H1 (cell line): ENCODE results near the gene SLC25A4. TPM values are rescaled to one million over a fixed set of nuclear protein-coding genes. Genes with fewer than 3 reads are reported as not detected.

Source experiments
- CTCF ChIA-PET: fragments of 300-600 bp; sonication (Branson Sonifier 250); formaldehyde crosslinking; loops from one replicate; lab custom pipeline; 2021; ENCODE audit not compliant: partially characterized antibody; lab: Charles Lee
- POLR2A ChIA-PET: fragments of 300-600 bp; sonication (Branson Sonifier 250); formaldehyde crosslinking; loops from one replicate; lab custom pipeline; 2021; ENCODE audit warnings: inconsistent platforms; ENCODE audit not compliant: partially characterized antibody; lab: Charles Lee
- DNase-seq, 2 experiments: peaks; one replicate each; pipeline versions ENCODE4 v3.0.0 to v3.0.0-alpha.2; 2010 to 2022; ENCODE audit warnings: low spot score in 2 of 2, low read depth in 1 of 2, mixed read lengths in 1 of 2
- FAIRE-seq: peaks from 2 replicates; lab custom pipeline; 2011; peaks lifted over from hg19 to GRCh38; lab: Jason Lieb, UNC
- H2AFZ ChIP-seq: 2 replicates; pipeline ENCODE4 v1.8.1; 2012; ENCODE audit warnings: low read length, inconsistent platforms
- H2AK5ac ChIP-seq: 2 replicates; pipeline ENCODE4 v1.6.1; 2013; ENCODE audit warnings: low read depth, low read length
- H2BK120ac ChIP-seq: replicated peaks from 2 replicates; pipeline ENCODE3; 2013; ENCODE audit warnings: low read depth, low read length, inconsistent platforms
- H2BK12ac ChIP-seq: 2 replicates; pipeline ENCODE4 v1.6.1; 2013; ENCODE audit warnings: low read depth, low read length
- H2BK15ac ChIP-seq: 2 replicates; pipeline ENCODE4 v1.6.1; 2013; ENCODE audit warnings: low read length
- H2BK20ac ChIP-seq: 2 replicates; pipeline ENCODE4 v1.6.1; 2013; ENCODE audit warnings: low read length
- H2BK5ac ChIP-seq: 2 replicates; pipeline ENCODE4 v1.6.1; 2013; ENCODE audit warnings: low read depth, low read length
- H3K14ac ChIP-seq: 2 replicates; pipeline ENCODE4 v1.6.1; 2013; ENCODE audit warnings: inconsistent platforms; ENCODE audit not compliant: insufficient read length
- H3K18ac ChIP-seq: 2 replicates; pipeline ENCODE4 v1.6.1; 2013; ENCODE audit warnings: low read length; ENCODE audit errors: extremely low read depth
- H3K23ac ChIP-seq: 2 replicates; pipeline ENCODE4 v1.6.1; 2013; ENCODE audit warnings: inconsistent platforms; ENCODE audit not compliant: insufficient read length
- H3K23me2 ChIP-seq: 2 replicates; pipeline ENCODE4 v1.6.1; 2013; ENCODE audit warnings: low read depth, low read length
- H3K27ac ChIP-seq: 2 replicates; pipeline ENCODE4 v1.6.1; 2011; ENCODE audit warnings: low read depth, low read length, inconsistent platforms
- H3K27me3 ChIP-seq, 4 experiments: replicated peaks in 1 of 4; 1 replicate in 1 of 4; 2 replicates in 3 of 4; pipeline versions ENCODE4 v1.6.1 to v1.8.1; 2011 to 2013; ENCODE audit warnings: low read length in 3 of 4, mild to moderate bottlenecking in 3 of 4, inconsistent platforms in 2 of 4, mixed read lengths in 2 of 4, moderate library complexity in 1 of 4; ENCODE audit not compliant: control insufficient read depth in 3 of 4, insufficient read depth in 3 of 4; ENCODE audit errors: extremely low read depth in 1 of 4
- H3K36me3 ChIP-seq, 4 experiments: 2 replicates each; pipeline versions ENCODE4 v1.6.1 to v1.8.1; 2011 to 2013; ENCODE audit warnings: mild to moderate bottlenecking in 4 of 4, low read length in 3 of 4, moderate library complexity in 2 of 4, control low read depth in 1 of 4, inconsistent platforms in 1 of 4; ENCODE audit not compliant: insufficient read depth in 4 of 4, control insufficient read depth in 2 of 4
- H3K4ac ChIP-seq: replicated peaks from 2 replicates; pipeline ENCODE3; 2013; ENCODE audit warnings: low read length, low read depth, mixed read lengths, inconsistent platforms; ENCODE audit not compliant: insufficient read length
- H3K4me1 ChIP-seq, 4 experiments: replicated peaks in 1 of 4; 1 replicate in 1 of 4; 2 replicates in 3 of 4; pipeline versions ENCODE4 v1.6.1 to v1.8.1; 2011 to 2013; ENCODE audit warnings: low read length in 3 of 4, inconsistent platforms in 2 of 4, mixed read lengths in 1 of 4; ENCODE audit not compliant: insufficient read depth in 4 of 4, control insufficient read depth in 3 of 4
- H3K4me2 ChIP-seq, 2 experiments: 2 replicates each; pipeline versions ENCODE4 v1.6.1 to v1.8.1; 2011 to 2013; ENCODE audit warnings: low read depth in 2 of 2, low read length in 2 of 2, control low read depth in 1 of 2, inconsistent platforms in 1 of 2, mild to moderate bottlenecking in 1 of 2; ENCODE audit not compliant: insufficient read depth in 1 of 2
- H3K4me3 ChIP-seq, 4 experiments: fragments of 200-600, 300-600 bp in 1 of 4; sonication (generic), shearing (Covaris generic), sonication (Bioruptor Twin) in 1 of 4; 2 replicates each; pipeline versions ENCODE4 v1.5.1 to v1.8.1; 2011 to 2016; ENCODE audit warnings: low read length in 4 of 4, low read depth in 3 of 4, control low read depth in 2 of 4, inconsistent platforms in 2 of 4, mild to moderate bottlenecking in 2 of 4, mixed read lengths in 1 of 4, moderate library complexity in 1 of 4; ENCODE audit not compliant: insufficient read depth in 2 of 4; ENCODE audit errors: extremely low read depth in 1 of 4
- H3K56ac ChIP-seq: replicated peaks from 2 replicates; pipeline ENCODE3; 2013; ENCODE audit warnings: low read depth, mild to moderate bottlenecking, mixed read lengths, low read length, inconsistent platforms; ENCODE audit not compliant: insufficient read length
- H3K79me1 ChIP-seq: 2 replicates; pipeline ENCODE4 v1.6.1; 2013; ENCODE audit warnings: low read depth, low read length, control low read depth
- H3K79me2 ChIP-seq, 2 experiments: 2 replicates each; pipeline versions ENCODE4 v1.6.1 to v1.8.1; 2012 to 2013; ENCODE audit warnings: low read length in 2 of 2, mild to moderate bottlenecking in 2 of 2, inconsistent platforms in 1 of 2; ENCODE audit not compliant: insufficient read depth in 2 of 2, control insufficient read depth in 1 of 2
- H3K9ac ChIP-seq, 4 experiments: replicated peaks in 1 of 4; 1 replicate in 1 of 4; 2 replicates in 3 of 4; pipeline versions ENCODE4 v1.6.1 to v1.8.1; 2011 to 2013; ENCODE audit warnings: low read depth in 3 of 4, low read length in 3 of 4, control low read depth in 2 of 4, mild to moderate bottlenecking in 2 of 4, moderate library complexity in 2 of 4, inconsistent platforms in 1 of 4; ENCODE audit errors: extremely low read depth in 1 of 4
- H3K9me3 ChIP-seq, 2 experiments: 2 replicates each; pipeline versions ENCODE4 v1.6.1 to v1.8.1; 2012 to 2013; ENCODE audit warnings: mild to moderate bottlenecking in 2 of 2, moderate library complexity in 2 of 2, control low read depth in 1 of 2, inconsistent platforms in 1 of 2, low read depth in 1 of 2, low read length in 1 of 2, mixed read lengths in 1 of 2; ENCODE audit not compliant: insufficient read depth in 2 of 2
- H4K20me1 ChIP-seq, 2 experiments: replicated peaks in 1 of 2; 2 replicates each; pipeline versions ENCODE3 to v1.8.1; 2011 to 2013; ENCODE audit warnings: inconsistent platforms in 2 of 2, low read length in 2 of 2, mild to moderate bottlenecking in 1 of 2; ENCODE audit not compliant: insufficient read depth in 2 of 2, control insufficient read depth in 1 of 2
- H4K5ac ChIP-seq: 2 replicates; pipeline ENCODE4 v1.6.1; 2013; ENCODE audit warnings: low read length, low read depth, mixed read lengths, inconsistent platforms; ENCODE audit not compliant: insufficient read length
- H4K8ac ChIP-seq: 2 replicates; pipeline ENCODE4 v1.8.0; 2013; ENCODE audit warnings: mild to moderate bottlenecking, moderate library complexity, low read length, inconsistent platforms; ENCODE audit not compliant: insufficient read depth; ENCODE audit errors: extremely low read depth
- H4K91ac ChIP-seq: replicated peaks from 2 replicates; pipeline ENCODE3; 2013; ENCODE audit warnings: low read length, mixed read lengths, inconsistent platforms; ENCODE audit not compliant: insufficient read length
- BRCA1 ChIP-seq: IDR thresholded peaks from 2 replicates; pipeline ENCODE4 v1.6.1; 2012; ENCODE audit warnings: low read depth, low read length, improper control_type of control experiment
- CBX8 ChIP-seq: fragments of 300-800, 300-1000 bp; sonication (generic); IDR thresholded peaks from 2 replicates; pipeline ENCODE4 v1.7.1; 2016; ENCODE audit warnings: low read depth, low read length, borderline replicate concordance
- CHD2 ChIP-seq: IDR thresholded peaks from 2 replicates; pipeline ENCODE4 v1.6.1; 2012; ENCODE audit warnings: low read length, improper control_type of control experiment
- EP300 ChIP-seq, 2 experiments: IDR thresholded peaks; 1 replicate in 1 of 2; 2 replicates in 1 of 2; pipeline ENCODE4 v1.6.1; 2011 to 2012; ENCODE audit warnings: low read depth in 2 of 2, low read length in 2 of 2, mild to moderate bottlenecking in 2 of 2, borderline replicate concordance in 1 of 2, inconsistent platforms in 1 of 2, moderate library complexity in 1 of 2
- HDAC2 ChIP-seq, 2 experiments: fragments of 300-600 bp in 1 of 2; sonication (generic) in 1 of 2; IDR thresholded peaks; 2 replicates each; pipeline ENCODE4 v1.6.1; 2011 to 2012; ENCODE audit warnings: low read depth in 2 of 2, low read length in 2 of 2, mild to moderate bottlenecking in 2 of 2, moderate library complexity in 2 of 2, borderline replicate concordance in 1 of 2, inconsistent platforms in 1 of 2
- HDAC6 ChIP-seq: IDR thresholded peaks from one replicate; pipeline ENCODE4 v1.7.1; 2012; ENCODE audit warnings: low read depth, mild to moderate bottlenecking, inconsistent platforms, low read length, moderate library complexity
- POLR2A ChIP-seq, 2 experiments: IDR thresholded peaks; 1 replicate in 1 of 2; 2 replicates in 1 of 2; pipeline ENCODE4 v1.6.1; 2011; ENCODE audit warnings: low read depth in 2 of 2, low read length in 2 of 2, mild to moderate bottlenecking in 2 of 2; ENCODE audit errors: control extremely low read depth in 1 of 2
- SP1 ChIP-seq: IDR thresholded peaks from 2 replicates; pipeline ENCODE4 v1.6.1; 2011; ENCODE audit warnings: low read depth, low read length
- SP4 ChIP-seq: IDR thresholded peaks from 2 replicates; pipeline ENCODE4 v1.6.1; 2012; ENCODE audit warnings: low read length, inconsistent platforms
- SUZ12 ChIP-seq: fragments of 200-600 bp; sonication (generic); IDR thresholded peaks from 2 replicates; pipeline ENCODE4 v1.6.1; 2012; ENCODE audit warnings: mild to moderate bottlenecking, inconsistent platforms, low read length, moderate library complexity, mixed read lengths
- TAF1 ChIP-seq: IDR thresholded peaks from 2 replicates; pipeline ENCODE4 v1.6.1; 2011; ENCODE audit warnings: mild to moderate bottlenecking, low read depth, low read length
- WGBS, 2 experiments: shearing (Covaris generic) in 1 of 2; methylation state at CpG; one replicate each; pipeline versions ENCODE4 v1.1.6 to v1.1.7; 2013 to 2015; ENCODE audit warnings: low lambda C conversion rate in 2 of 2, mixed read lengths in 2 of 2, inconsistent platforms in 1 of 2, low coverage in 1 of 2, missing lambda C conversion rate in 1 of 2; ENCODE audit not compliant: insufficient replicate concordance in 2 of 2, insufficient coverage in 1 of 2, insufficient read length in 1 of 2; ENCODE audit errors: extremely low coverage in 1 of 2, missing lambda C conversion rate in 1 of 2; 5-methylcytosine and 5-hydroxymethylcytosine counted together
- polyA plus RNA-seq, 7 experiments: library from polyadenylated mRNA; depleted of rRNA in 3 of 7; stranded (reverse) in 5 of 7; unstranded in 2 of 7; fragments of >200 nt in 5 of 7; fragments of 200-250 nt in 2 of 7; gene quantifications; 1 replicate in 5 of 7; 2 replicates in 1 of 7; 4 replicates in 1 of 7; pipeline versions ENCODE4 v1.2.1 to v1.2.3, GENCODE V29; 2011 to 2013; ENCODE audit warnings: missing spikeins in 2 of 7, mixed read lengths in 2 of 7
- total RNA-seq: library from RNA; stranded (reverse); fragmentation: NEBNext Ultra II Directional; extraction: Animal tissue kit (Norgen Biotek cat#: 25700); gene quantifications from 2 replicates; pipeline ENCODE4 v1.2.1, GENCODE V29; 2021
- TF ChIP-seq, protein P1 (sequence below), 3 experiments: IDR thresholded peaks; 1 replicate in 2 of 3; 2 replicates in 1 of 3; pipeline versions ENCODE4 v1.5.1 to v1.6.1; 2011; ENCODE audit warnings: low read length in 3 of 3, mild to moderate bottlenecking in 3 of 3, inconsistent platforms in 2 of 3, low read depth in 1 of 3, moderate library complexity in 1 of 3; ENCODE audit not compliant: insufficient read depth in 1 of 3; ENCODE audit errors: control extremely low read depth in 1 of 3

SLC25A4 gene
- total and polyA plus RNA-seq, 2 of the 8 experiments (the other 6 are each of a cell fraction or from before 2014, with no cell fraction given), result 41.3 to 42.0 TPM

DNA sequence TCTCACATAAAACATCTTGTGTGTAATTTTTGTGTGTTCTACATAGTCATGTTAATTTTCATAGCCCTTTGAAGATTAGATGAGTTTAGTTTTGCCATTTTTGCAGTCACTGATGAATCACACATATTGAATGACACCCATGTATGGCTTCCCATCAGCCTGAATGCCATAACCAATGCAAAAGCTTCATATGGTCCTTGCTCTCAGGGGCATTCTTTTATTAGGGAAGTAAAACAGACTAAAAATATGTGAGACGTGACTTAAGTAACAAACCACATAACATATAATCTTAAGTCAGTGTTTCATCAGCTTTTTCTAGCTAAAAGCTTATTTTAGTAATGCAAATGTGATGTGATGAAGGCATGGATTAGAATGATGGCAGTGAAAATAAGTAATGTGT is 8.2 kb downstream of the SLC25A4 start:
- Histone ChIP-seq H3K79me1 (peaks cover 2% of the 10 kb centered on the region; the same call in 1 of the 2 replicates), H2AK5ac (no peak overlapping the region), H4K20me1 (peaks cover 0 to 3% of the 10 kb centered on the region in 2 experiments), H3K79me2 (no peaks in the 10 kb centered on the region), H2AFZ (no peak overlapping the region), H3K23ac (no peak overlapping the region), H3K9ac (peak overlapping the region in 1 of 4 experiments; percentile 10; a peak in 1 of 7 replicates), H2BK12ac (no peak overlapping the region), H2BK15ac (no peak overlapping the region), H4K5ac (no peak overlapping the region), H3K4ac (no peak overlapping the region), H3K4me2 (no peak overlapping the region), H2BK5ac (no peak overlapping the region), H2BK20ac (no peak overlapping the region), H3K27me3 (no peaks in the 10 kb centered on the region), H3K4me3 (no peak overlapping the region), H3K23me2 (no peaks in the 10 kb centered on the region), H3K9me3 (no peaks in the 10 kb centered on the region), H3K4me1 (no peaks in the 10 kb centered on the region), H2BK120ac (no peak overlapping the region), H3K14ac (no peak overlapping the region), H4K8ac (no peak overlapping the region), H4K91ac (no peak overlapping the region), H3K27ac (no peak overlapping the region), H3K56ac (no peak overlapping the region), H3K36me3 (peaks cover 0 to 12% (median 2%) of the 10 kb centered on the region in 4 experiments; a peak in 2 of 8 replicates), H3K18ac (no peak overlapping the region)
- CTCF ChIA-PET, result interaction anchor here (1.2 to 1.7 kb wide), 5 partner anchors 9 to 153 kb away, joined by 3 to 7 read pairs (median 5); partner anchors contain the start of gene SLC25A4
- no peak for FAIRE-seq
- TF ChIP-seq TAF1 (no peak), CHD2 (no peak), CBX8 (no peak), BRCA1 (no peak), SUZ12 (no peak), HDAC6 (no peak), HDAC2 (IDR thresholded peaks at IDR 0.05; ENCODE audit: borderline replicate concordance in 1 of 2, low read depth in 2 of 2, low read length in 2 of 2) (no peak), SP4 (no peak), EP300 (IDR thresholded peaks at IDR 0.05; ENCODE audit: borderline replicate concordance in 1 of 2, low read depth in 2 of 2, low read length in 2 of 2) (no peak), SP1 (no peak), POLR2A (IDR thresholded peaks at IDR 0.05; ENCODE audit: control extremely low read depth in 1 of 2, low read depth in 2 of 2, low read length in 2 of 2) (no peak)
- TF ChIP-seq, protein P1, sequence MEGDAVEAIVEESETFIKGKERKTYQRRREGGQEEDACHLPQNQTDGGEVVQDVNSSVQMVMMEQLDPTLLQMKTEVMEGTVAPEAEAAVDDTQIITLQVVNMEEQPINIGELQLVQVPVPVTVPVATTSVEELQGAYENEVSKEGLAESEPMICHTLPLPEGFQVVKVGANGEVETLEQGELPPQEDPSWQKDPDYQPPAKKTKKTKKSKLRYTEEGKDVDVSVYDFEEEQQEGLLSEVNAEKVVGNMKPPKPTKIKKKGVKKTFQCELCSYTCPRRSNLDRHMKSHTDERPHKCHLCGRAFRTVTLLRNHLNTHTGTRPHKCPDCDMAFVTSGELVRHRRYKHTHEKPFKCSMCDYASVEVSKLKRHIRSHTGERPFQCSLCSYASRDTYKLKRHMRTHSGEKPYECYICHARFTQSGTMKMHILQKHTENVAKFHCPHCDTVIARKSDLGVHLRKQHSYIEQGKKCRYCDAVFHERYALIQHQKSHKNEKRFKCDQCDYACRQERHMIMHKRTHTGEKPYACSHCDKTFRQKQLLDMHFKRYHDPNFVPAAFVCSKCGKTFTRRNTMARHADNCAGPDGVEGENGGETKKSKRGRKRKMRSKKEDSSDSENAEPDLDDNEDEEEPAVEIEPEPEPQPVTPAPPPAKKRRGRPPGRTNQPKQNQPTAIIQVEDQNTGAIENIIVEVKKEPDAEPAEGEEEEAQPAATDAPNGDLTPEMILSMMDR (IDR thresholded peaks at IDR 0.05; ENCODE audit: control extremely low read depth in 1 of 3, insufficient read depth in 1 of 3, low read depth in 1 of 3, low read length in 3 of 3), result no peak
- 100% methylated on average over 1 of the region's 1 CpG; no CpG with 5 or more reads in 1 of the 2 experiments for WGBS, 2 experiments
- POLR2A ChIA-PET, result no interaction called here
- DNase-seq, result no peak
